GM19397 (cell line): ENCODE results near the gene TNFRSF1B.

Source experiments
- ATAC-seq: cut with Tn5 transposase; IDR thresholded peaks from one replicate; pipeline ENCODE4 v1.9.1; 2021; ENCODE audit warnings: mild to moderate bottlenecking, moderate library complexity; ENCODE audit not compliant: unreplicated experiment

Gene TNFRSF1B

GRCh38 chr1:12173631-12174121 lies 6.9 kb downstream of the TNFRSF1B start:
- ATAC-seq: no peak

- no peak for ATAC-seq
Measured at GRCh38 chr1:12174924-12175810, 8.4 kb downstream of the TNFRSF1B start.

GRCh38 chr1:12176298-12177118 lies 9.7 kb downstream of the TNFRSF1B start:
- no peak for ATAC-seq

GRCh38 chr1:12177156-12177998 lies 10.6 kb downstream of the TNFRSF1B start:
- ATAC-seq: no peak

DNA sequence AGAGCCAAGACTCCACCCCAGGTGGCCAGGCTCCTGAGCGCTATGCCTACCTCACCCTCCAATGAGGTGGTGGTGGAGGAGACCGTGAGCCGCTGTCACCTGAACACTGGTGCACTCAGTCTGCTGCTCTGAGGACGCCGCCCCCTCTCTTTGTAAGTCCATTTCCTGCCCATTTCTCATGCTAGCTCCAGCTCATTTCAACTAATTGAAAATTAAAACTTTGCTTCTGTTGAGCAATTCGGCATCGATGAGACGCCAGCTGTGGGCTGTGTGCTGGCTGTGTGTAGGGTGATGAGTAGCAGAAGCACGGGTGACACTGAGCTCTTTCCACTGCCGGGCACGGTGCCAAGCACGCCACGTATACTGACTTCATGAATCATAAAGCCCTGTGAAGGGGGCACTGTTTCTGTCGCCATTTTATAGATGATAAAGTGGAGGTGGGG lies 11.2 kb downstream of the TNFRSF1B start:
- no peak for ATAC-seq

DNA sequence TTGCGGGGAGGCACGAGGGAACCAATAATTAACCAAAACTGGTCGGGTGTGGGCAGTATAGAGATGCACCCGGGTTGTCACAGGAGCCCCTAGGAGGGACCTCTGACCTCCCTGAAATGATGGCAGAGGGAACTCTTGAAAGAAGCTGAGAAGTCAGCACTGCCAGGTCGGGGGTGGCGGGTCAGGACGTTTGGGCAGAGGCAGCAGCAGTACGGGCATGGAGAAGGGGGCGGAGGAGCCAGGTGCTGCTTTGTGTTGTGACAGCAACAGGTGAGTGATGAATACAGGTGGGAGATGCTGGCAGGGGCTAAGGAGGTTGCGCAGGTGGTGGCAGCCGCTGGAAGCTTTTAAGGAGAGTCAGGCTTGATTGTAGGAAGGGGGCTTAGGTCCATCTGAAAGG lies 11.7 kb downstream of the TNFRSF1B start:
- no peak for ATAC-seq

GRCh38 chr1:12179111-12179519 lies 12.3 kb downstream of the TNFRSF1B start:
- no peak for ATAC-seq

GRCh38 chr1:12179676-12180075 lies 12.9 kb downstream of the TNFRSF1B start:
- no peak for ATAC-seq

- ATAC-seq: no peak
Measured at GRCh38 chr1:12180315-12180714, 13.5 kb downstream of the TNFRSF1B start.

DNA sequence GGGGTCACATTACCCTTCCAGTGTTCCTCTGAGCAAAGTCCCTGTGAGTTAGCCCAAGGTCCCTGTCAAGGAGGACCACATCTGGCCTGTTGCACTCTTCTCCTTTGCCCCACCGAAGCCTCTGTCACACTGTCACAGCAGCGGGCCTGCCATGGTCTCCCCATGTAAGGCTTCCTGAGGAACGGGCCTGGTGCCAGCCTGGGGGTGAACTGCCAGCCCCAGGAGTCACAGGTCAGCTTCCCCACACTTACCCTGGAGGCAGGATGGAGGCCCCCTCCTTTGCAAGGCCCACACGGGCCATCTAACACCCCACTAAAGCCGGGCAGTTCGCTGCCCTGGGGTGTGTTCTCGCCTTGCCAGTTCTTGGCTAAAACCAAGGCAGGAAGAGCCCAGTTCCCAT lies 14.1 kb downstream of the TNFRSF1B start:
- no peak for ATAC-seq

GRCh38 chr1:12181568-12181967 lies 14.8 kb downstream of the TNFRSF1B start:
- ATAC-seq: no peak

GRCh38 chr1:12182410-12182984 lies 15.7 kb downstream of the TNFRSF1B start:
- ATAC-seq: no peak

DNA sequence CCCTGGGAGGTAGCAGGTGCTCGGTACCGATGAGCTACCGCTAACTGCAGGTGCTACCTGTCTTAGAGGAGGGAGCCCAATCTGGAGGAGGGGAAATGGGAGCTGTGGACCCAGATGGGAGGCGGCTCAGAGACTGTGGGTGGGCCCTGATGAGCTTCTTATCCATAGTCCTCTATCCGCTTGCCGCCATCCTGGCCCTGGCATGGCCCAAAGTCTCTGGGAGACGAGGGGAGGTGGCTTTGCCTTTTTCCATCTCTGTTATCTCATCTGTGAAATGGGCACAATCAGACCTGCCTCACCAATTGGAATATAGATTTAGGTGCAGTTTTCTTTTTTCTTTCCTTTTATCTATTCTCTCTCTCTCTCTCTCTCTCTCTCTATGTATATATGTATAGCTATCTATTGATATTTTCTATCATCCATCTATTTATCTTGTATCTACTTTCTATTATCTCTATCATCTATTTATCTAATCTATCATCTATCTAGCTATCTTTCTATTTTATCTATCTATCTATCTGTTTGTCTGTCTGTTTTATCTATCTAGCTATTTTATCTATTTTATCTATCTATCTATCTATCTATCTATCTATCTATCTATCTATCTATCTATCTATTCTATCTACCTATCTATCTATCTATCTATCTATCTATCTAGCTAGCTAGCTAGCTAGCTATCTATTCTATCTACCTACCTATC lies 16.5 kb downstream of the TNFRSF1B start:
- ATAC-seq: no peak

DNA sequence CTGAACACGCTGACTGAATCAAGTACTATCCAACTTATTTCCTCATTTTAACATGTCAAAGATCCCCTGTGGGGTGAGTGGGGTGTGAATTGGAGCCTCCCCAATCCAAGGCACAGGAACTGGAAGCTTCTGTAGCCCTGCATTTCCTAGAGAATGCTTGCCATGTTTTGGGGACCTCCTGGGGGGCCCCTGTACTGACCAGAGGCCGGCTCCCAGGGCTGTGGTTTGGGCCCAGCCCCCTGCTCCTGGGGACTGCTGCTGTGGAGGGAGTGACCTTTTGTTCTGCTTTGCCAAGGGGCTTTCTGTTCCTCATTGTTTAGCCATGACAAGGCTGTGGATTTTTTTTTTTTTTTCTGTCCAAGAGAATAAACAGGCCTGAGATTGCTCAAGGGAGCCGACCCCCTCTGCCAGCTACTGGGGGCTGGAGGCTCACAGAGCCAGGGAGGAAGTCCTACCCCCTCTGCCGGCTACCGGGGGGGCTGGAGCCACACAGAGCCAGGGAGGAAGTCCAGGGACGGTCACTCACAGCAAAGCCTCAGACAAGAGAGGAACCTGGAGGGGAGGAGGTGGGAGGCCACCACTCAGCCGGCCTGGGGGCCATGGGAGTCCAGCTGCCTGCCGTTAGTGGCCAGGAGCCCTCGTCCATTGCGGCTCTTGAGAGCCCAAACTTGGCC lies 17.4 kb downstream of the TNFRSF1B start:
- no peak for ATAC-seq

- no peak for ATAC-seq
Measured at GRCh38 chr1:12185036-12185917, 18.5 kb downstream of the TNFRSF1B start.

DNA sequence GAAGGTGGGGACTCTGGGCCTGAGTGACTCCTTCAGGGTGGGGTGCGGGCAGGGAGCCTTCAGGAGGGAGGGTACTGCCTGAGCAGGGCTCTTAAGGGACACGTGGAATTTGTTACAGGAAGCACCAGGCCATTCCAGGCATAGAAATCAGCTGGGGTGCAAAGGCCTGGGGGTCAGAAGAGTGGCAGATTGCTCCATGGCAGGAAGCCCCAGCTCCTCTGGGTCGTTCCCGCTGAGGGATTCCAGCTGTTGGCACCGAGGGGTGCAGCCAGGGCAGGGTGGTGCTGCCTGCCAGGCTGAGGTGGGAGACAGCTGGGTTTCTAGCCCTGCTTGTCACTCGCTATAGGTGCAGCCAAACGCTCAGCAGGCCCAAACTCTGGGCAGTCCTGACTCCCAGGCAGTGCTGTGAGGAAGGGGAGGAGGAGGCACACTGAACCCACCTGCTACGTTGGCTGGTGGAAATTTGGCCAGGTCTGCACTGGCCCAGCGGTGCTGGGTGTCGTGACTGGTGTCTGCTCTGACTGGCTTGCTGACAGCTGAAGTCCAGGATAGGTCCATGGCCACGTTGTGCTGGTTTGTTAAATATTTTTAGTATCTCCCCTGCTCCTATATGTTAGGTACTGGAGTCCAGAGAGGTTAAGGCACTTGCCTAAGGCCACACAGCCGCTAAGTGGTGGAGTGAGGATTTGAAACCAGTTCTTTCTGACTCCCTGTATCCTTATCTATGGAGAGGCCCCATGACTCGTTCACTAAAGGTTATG lies 19.3 kb downstream of the TNFRSF1B start:
- no peak for ATAC-seq

- no peak for ATAC-seq
Measured at GRCh38 chr1:12186679-12186985, 19.8 kb downstream of the TNFRSF1B start.

- no peak for ATAC-seq
Measured at GRCh38 chr1:12188115-12188514, 21.3 kb downstream of the TNFRSF1B start.
